NCI-H2107 (cell line): ENCODE data around the gene NUTM2F.
"Not testable (repeated sequence)": the region's sequence is repeated elsewhere in the genome, so short reads cannot be mapped to it uniquely, and the experiment has no call there.

ENCODE experiments used
- DNase-seq: peaks from one replicate; lab custom pipeline; 2025; lab: John Stamatoyannopoulos, UW

NUTM2F gene

DNA sequence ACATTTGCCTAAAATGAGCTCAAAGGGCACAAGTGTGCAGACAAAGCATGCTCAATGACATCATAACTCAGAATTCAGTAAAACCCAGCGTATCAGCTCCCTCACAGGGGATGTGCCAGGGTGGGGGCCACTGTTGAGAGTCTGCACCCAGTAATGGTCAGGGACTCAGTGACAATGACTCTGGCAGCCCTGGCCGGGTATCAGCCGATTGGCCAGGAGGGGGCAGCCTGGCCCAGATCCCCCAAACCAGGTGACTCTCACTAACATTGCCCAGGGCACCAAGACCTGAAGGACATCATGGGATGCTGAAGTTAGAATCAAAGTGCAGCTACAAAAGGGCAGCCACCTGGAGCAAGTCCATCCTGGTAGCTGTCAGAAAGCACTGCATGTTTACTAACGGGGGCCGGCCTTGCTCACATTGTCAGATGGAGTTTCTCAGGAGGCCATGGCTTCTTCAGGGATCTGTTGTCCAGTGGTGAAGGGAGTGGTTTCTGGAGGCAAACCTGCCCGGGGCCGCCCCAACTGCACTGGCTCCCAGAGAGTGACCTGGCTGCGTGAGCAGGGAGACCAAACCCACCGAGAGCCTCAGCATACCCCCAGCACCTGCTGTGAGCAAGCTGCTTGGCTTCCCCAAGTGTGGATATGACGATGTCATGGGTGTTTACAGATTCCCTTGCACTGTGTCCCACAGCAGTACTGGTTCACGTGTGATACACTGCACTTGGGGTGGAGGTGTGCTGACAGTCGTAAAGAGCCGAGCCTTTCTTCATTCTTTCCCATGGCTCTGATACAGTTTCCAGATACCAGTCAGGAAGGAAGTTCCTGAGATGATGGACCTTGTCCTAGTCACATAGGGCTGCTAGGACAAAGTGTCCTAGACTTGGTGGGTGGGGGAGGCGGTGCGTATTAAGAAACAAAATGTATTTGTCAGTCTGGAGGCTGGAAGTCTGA lies 13.1 kb downstream of the NUTM2F start:
- not testable (repeated sequence) for DNase-seq

DNA sequence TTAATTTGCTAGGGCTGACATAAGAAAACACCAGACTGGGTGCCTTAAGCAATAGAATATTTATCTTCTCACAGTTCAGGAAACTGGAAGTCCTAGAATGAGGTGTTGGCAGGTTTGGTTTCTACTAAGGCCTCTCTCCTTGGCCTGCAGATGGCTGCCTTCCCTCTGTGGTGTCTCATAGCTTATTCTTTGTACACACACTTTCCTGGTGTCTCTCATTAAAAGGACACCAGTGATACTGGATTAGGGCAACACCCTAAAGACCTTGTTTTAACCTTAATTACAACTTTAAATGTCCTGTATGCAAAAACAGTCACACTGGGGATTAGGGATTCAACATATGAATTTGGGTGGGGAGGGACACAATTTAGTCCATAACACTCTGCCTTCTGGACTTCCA lies 25.1 kb downstream of the NUTM2F start:
- no peak for DNase-seq

DNA sequence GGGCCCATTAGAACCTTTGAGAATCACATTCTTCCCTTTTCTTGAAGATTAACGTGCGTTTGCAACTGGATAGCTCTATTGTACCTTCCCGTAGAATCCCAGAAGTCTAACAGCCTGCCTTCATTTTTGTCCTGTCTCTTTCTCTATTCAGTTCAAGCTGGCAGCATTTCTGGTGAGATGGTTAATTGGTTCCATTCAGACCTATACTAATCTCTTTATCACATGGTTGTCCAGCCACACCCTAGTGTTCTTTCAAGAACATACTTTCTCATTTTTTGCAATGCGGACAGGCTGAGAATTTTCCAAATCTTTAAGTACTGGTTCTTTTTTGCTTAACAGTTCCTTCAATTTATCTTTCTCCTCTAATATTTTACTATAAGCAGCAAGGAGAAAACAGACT lies 26.0 kb downstream of the NUTM2F start:
- DNase-seq = no peak

DNA sequence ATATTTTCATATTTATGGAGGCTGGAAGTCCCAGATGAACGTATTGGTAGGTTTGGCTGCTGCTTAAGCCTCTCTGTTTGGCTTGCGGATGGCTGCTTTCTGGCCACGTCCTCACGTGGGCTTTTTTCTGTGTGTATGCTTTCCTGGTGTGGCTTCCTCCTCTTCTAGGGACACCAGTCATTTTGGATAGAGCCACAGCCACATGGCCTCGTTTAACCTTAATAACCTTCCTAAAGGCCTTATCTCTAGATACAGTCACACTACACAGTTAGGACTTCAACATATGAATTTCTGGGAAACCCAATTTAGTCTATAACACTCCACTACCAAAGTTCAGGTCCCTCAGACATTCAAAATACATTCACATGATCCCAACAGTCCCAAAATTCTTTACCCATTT lies 26.9 kb downstream of the NUTM2F start:
- DNase-seq = no peak

DNA sequence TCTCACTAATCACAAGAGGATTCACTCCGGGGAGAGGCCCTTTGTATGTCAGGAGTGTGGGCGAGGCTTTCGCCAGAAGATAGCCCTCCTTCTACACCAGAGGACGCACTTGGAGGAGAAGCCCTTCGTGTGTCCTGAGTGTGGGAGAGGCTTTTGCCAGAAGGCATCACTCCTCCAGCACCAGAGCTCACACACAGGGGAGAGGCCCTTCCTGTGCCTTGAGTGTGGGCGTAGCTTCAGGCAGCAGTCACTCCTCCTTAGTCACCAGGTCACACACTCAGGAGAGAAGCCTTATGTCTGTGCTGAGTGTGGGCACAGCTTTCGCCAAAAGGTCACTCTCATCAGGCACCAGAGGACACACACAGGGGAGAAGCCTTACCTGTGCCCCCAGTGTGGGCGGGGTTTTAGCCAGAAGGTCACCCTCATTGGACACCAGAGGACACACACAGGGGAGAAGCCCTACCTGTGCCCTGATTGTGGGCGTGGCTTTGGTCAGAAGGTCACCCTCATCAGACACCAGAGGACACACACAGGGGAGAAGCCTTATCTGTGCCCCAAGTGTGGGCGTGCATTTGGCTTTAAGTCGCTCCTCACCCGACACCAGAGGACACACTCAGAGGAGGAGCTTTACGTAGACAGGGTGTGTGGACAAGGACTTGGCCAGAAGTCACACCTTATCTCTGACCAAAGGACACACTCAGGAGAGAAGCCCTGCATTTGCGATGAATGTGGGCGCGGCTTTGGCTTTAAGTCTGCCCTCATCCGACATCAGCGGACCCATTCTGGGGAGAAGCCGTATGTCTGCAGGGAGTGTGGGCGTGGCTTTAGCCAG lies 27.8 kb downstream of the NUTM2F start:
- no peak for DNase-seq

DNA sequence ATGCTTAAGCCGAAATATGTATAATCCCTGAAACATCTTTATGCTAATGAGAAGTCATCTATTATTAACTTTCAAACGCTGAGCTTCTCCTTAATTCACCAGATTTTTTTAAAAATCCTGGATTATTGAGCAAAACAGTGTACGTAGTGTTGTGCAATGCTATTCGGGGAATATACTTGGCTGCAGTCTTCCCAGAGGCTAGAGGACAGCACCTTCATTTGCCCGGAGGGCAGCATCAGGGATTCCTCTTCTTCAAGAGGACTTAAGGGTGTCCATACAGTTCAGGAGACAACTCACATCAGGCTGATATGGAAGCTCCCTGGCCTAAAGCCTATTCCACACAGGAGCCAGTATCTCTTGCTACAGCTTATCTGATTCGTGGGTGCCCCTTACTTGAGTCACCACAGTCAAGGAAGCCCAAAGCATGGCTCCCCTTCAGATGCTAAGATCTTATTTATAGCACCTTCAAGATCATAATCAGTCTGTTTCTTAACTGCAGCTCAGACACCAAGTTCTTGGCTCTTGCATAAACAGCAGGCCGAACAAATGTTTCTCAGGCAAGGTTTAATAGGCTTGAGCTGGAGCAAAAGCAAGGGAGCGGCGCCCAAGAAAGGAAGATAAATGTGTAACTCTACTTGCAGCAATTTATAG lies 29.4 kb downstream of the NUTM2F start:
- DNase-seq = no peak

DNA sequence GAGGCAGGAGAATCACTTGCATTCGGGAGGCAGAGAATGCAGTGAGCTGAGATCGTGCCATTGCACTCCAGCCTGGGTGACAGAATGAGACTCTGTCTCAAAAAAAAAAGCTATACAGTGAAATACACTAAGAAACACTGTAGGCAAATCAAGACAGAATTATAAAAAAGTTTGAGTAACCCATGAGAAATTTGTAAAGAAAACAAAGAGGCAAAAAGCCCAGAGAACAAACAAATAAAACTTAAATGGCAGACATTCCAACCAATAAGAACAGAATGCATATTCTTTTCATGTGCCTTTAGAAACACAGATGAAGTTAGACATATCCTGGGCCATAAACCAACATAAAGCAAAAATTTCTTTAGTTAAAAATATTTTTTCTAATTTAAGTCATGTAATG lies 38.8 kb downstream of the NUTM2F start:
- DNase-seq = no peak

DNA sequence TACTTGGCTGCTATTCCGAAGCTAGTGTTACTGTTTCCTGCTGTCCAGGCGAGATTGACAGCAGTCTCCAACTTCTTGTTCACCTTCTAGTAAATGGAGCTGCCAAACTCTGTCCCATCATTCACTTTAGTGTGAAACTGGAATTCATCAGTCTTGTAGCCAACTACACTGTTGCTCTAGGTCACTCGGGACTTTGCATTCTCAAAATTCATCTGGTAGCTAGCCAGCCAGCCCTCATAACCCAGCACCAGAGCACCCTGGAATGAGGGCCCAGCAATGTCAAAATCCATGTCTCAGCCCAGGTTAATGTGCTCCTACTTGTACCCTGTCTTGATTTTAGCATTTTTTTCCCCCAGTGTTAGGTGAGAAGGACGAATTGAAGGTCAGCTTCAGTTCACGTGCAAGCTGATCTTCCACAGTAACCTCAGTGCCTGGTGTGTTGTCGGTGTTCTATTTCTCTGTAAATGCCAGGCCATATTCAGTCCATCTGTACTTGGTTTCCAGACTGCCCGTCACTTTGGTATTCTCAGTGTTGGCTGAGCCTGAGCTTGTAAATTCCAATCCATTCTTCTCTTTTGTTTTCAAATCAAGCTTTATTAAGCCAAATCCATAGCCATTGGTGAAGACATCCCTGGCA lies 40.4 kb downstream of the NUTM2F start:
- DNase-seq = no peak

DNA sequence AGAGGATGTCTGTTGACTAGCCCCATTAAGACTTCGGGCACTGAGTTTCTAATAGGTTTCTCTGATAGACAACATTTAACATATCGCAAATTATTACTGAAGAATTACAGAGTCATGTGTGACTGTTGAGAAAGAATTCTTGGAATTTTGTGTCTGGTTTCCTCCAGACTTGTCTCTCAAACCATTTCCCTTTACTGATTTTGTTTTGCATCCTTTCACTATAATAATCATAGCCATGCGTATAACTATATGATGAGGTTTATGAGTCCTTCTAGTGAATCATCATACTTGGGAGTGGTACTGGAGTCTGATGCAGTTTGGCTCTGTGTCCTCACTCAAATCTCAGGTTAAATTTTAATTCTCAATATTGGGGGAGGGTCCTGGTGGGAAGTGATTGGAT lies 42.3 kb downstream of the NUTM2F start:
- DNase-seq = no peak

DNA sequence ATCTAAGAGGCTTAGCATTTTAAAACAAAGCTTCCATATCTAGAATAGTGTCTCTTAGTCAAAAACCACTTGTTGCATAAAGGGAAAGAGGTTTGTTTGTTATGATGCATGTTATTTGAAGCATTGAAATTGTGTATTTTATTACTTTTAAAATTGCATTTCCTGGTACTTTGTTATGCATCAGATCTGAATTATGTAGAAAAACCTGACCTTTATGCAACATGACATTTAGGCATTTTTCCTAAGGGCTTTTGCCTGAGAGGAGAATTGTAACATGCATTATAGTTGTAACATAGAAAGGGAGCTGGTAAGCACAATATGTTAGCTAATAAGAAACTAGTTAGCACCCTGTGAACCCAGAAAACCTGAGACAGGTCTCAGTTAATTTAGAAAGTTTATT lies 47.3 kb downstream of the NUTM2F start:
- no peak for DNase-seq

DNA sequence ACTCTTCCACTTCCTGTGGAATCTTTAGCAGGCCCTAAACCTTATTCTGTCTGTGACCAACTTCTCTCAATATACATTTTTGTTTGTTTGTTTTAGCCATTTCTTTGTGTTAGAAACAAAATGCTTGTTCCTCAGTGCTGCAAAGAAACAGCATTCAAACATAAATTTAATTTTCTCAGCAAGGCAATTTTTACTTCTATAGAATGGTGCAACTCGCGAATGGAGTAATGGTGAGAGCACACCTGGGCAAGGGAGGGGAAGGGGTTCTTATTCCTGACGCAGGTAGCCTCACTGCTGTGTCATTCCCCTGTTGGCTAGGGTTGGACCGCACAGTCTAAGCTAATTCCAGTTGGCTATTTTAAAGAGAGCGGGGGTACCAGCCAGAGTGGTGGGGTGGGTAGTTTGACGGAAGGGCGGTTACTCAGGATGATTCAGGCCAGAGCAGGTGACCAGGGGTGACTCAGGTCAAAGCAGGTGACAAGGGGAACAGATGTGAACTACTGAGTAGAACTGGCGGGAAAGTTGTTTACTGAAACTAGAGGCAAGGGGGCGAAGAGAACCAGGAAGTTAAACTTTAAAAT lies 47.9 kb downstream of the NUTM2F start:
- DNase-seq = no peak

DNA sequence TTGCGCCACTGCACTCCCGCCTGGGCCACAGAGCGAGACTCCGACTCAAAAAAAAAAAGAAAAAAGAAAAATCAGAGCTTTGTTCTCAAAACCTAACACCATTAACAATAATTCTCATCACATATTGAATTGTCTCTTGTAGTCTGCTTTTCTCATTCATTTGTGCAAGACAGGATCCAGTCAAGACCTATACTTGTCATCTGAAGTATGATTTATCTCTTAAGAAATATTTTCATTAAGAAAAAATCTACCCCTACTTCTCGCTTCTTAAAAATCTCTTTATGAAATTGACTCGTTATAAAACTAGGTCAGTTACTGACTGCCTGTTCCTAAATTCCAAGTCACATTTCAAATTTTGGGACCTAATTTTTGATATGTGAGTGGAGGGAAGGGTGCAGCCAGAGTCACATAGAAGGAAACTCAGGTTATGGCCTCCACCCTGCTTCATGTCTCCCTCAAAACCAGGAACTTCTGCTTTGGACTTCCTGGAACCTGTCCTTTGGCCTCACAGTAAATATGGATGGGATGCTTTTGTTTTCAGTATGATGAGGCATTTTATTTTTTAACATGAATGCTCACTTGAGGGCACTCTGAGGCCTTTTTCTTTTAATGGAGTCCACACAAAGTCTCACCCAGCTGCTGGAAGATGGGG lies 50.4 kb downstream of the NUTM2F start:
- no peak for DNase-seq

DNA sequence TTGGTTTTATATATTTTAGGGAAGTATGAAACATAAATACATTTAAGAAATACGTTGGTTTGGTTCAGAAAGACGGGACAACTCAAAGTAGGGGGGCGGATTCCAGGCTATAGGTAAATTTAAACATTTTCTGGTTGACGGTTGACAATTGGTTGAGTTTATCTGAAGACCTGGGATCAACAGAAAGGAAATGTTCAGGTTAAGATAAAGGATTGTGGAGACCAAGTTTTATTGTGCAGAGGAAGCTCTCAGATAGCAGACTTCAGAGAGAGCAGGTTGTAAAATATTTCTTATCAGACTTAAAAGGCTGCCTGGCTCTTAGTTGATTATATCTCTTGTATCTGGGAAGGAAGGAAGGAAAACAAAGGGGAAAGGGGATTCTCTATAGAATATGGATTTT lies 51.4 kb downstream of the NUTM2F start:
- DNase-seq = not testable (repeated sequence)

DNA sequence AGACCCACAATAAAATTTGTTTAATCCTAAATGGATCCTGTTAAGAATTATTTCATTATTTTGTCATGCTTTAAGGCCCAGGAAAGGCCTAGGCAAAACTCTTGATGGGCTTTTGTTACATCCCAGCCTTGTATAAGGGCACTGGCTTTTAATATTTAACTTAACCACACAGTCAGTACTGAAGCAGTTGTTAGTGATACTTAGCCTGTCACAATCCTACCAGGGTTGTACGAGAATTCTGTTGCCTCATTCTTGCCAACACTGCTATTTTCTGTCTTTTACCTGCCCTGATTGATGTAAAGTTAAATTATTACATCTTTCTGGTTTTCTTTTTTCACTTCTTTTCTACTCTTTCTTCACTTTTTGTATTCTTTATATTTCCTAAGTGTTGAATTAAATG lies 58.4 kb downstream of the NUTM2F start:
- DNase-seq = no peak

DNA sequence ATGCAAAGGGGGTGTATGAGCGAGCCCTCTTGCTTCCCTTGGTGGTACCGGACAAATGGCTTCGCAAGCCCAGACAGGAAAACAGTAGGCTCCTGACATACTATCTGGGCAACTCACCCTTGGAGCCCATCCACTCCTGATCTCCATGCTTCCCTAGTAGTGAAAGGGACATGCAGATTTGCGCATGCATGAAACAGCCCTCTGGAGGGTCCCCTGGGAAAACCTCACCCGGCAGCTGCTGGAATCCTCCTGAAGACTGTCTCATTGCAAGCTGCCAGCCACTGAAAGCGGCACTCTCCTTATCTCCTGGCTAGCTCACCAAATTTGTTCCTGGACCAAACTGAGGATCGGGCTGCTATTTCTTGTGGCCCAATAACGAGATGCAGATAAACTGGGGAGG lies 59.2 kb downstream of the NUTM2F start:
- DNase-seq = no peak
